ENCODE results near the gene ASCL2. TPM values are rescaled to one million over a fixed set of nuclear protein-coding genes. Genes with fewer than 3 reads are reported as not detected.

ASCL2 gene
- total RNA-seq, 1 experiment from 2014 or later = 32.5 TPM

GRCh38 chr11:2311353-2312133, 41.2 kb upstream of the ASCL2 start:
- H3K36me3 Mint-ChIP-seq (ENCODE audit: insufficient read depth, unreplicated experiment) = no peaks in the 10 kb centered on the region
- TF ChIP-seq, protein P1, sequence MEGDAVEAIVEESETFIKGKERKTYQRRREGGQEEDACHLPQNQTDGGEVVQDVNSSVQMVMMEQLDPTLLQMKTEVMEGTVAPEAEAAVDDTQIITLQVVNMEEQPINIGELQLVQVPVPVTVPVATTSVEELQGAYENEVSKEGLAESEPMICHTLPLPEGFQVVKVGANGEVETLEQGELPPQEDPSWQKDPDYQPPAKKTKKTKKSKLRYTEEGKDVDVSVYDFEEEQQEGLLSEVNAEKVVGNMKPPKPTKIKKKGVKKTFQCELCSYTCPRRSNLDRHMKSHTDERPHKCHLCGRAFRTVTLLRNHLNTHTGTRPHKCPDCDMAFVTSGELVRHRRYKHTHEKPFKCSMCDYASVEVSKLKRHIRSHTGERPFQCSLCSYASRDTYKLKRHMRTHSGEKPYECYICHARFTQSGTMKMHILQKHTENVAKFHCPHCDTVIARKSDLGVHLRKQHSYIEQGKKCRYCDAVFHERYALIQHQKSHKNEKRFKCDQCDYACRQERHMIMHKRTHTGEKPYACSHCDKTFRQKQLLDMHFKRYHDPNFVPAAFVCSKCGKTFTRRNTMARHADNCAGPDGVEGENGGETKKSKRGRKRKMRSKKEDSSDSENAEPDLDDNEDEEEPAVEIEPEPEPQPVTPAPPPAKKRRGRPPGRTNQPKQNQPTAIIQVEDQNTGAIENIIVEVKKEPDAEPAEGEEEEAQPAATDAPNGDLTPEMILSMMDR (IDR thresholded peaks at IDR 0.05; ENCODE audit: insufficient read depth in 1 of 2, low read depth in 1 of 2, low read length in 1 of 2, severe bottlenecking in 1 of 2, unreplicated experiment in 1 of 2) = no peak
- no peaks in the 10 kb centered on the region for H3K9me3 Mint-ChIP-seq (ENCODE audit: unreplicated experiment)
- DNase-seq = peak in 1 of 2 experiments; percentile 44
- POLR2A ChIA-PET = no interaction called here
- no peaks in the 10 kb centered on the region for H3K4me1 ChIP-seq
- CTCF ChIA-PET = interaction anchor here (9.8 kb wide), 1 partner anchor 109 kb away, joined by 128 read pairs; no protein-coding TSS in a partner anchor
- intact Hi-C loops (cut with micrococcal nuclease; ENCODE audit: unreplicated experiment) = no loop called here
- H3K36me3 ChIP-seq (ENCODE audit: control insufficient read depth, insufficient read depth, low read length) = no peaks in the 10 kb centered on the region
- BruUV-seq (replicated peaks) = no TSS peak
- no peaks in the 10 kb centered on the region for H3K27me3 Mint-ChIP-seq (ENCODE audit: insufficient read depth, unreplicated experiment)
- H3K27me3 ChIP-seq (replicated peaks; ENCODE audit: control insufficient read depth, insufficient read depth, low read length) = no peaks in the 10 kb centered on the region
- H3K4me3 ChIP-seq (ENCODE audit: low read depth, low read length) = no peak overlapping the region
- H3K4me1 Mint-ChIP-seq (ENCODE audit: low read depth, unreplicated experiment) = no peaks in the 10 kb centered on the region
- H3K9me3 ChIP-seq = no peaks in the 10 kb centered on the region
- no peak overlapping the region for H3K27ac Mint-ChIP-seq (ENCODE audit: unreplicated experiment)
- no peak overlapping the region for H3K4me3 Mint-ChIP-seq (ENCODE audit: unreplicated experiment)

DNA sequence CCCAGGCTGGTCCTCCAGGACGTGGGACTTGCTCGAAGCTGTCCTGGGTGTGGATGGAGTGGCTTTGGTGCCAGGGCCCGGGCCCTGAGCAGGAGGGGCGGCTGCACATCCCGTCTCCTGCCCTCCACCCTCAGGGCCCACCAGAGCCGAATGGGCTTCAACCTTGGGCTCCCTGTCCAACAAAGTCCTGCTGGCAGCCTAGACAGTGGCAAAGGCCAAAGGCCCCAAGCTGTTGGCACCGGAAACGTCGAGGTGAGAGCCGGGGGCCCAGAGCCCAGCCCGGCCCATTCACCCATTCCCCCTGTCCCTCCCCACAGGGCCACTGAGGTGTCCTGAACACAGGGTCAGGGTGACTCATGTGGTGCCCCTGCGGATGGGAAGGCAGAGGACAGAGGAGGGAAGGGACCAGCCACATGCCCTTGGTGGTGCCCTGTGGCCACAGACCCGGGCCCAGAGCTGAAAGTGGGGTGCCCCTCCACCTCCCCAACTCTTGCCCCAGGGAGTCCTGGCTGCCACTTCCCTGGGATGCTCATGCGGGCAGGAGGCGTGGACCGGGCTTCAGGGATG, 40.5 kb upstream of the ASCL2 start:
- intact Hi-C loops (cut with micrococcal nuclease; ENCODE audit: unreplicated experiment) = no loop called here
- no peak overlapping the region for H3K4me3 ChIP-seq (ENCODE audit: low read depth, low read length)
- no peaks in the 10 kb centered on the region for H3K27me3 ChIP-seq (replicated peaks; ENCODE audit: control insufficient read depth, insufficient read depth, low read length)
- ChIA-PET CTCF (interaction anchor here (9.8 kb wide), 1 partner anchor 109 kb away, joined by 128 read pairs; no protein-coding TSS in a partner anchor), POLR2A (no interaction called here)
- Mint-ChIP-seq H3K4me3 (ENCODE audit: unreplicated experiment) (no peak overlapping the region), H3K4me1 (ENCODE audit: low read depth, unreplicated experiment) (no peaks in the 10 kb centered on the region), H3K27me3 (ENCODE audit: insufficient read depth, unreplicated experiment) (no peaks in the 10 kb centered on the region), H3K36me3 (ENCODE audit: insufficient read depth, unreplicated experiment) (no peaks in the 10 kb centered on the region), H3K9me3 (ENCODE audit: unreplicated experiment) (no peaks in the 10 kb centered on the region), H3K27ac (ENCODE audit: unreplicated experiment) (no peak overlapping the region)
- BruUV-seq (replicated peaks) = no TSS peak
- TF ChIP-seq, protein P1 (IDR thresholded peaks at IDR 0.05; ENCODE audit: insufficient read depth in 1 of 2, low read depth in 1 of 2, low read length in 1 of 2, severe bottlenecking in 1 of 2, unreplicated experiment in 1 of 2) = no peak
- H3K4me1 ChIP-seq = no peaks in the 10 kb centered on the region
- H3K36me3 ChIP-seq (ENCODE audit: control insufficient read depth, insufficient read depth, low read length) = no peaks in the 10 kb centered on the region
- DNase-seq = peak in 1 of 2 experiments; percentile 15
- H3K9me3 ChIP-seq = no peaks in the 10 kb centered on the region

- no TSS peak for BruUV-seq (replicated peaks)
- no peaks in the 10 kb centered on the region for H3K27me3 ChIP-seq (replicated peaks; ENCODE audit: control insufficient read depth, insufficient read depth, low read length)
- no peak overlapping the region for H3K4me3 Mint-ChIP-seq (ENCODE audit: unreplicated experiment)
- no peaks in the 10 kb centered on the region for H3K4me1 Mint-ChIP-seq (ENCODE audit: low read depth, unreplicated experiment)
- TF ChIP-seq, protein P1 (IDR thresholded peaks at IDR 0.05; ENCODE audit: insufficient read depth in 1 of 2, low read depth in 1 of 2, low read length in 1 of 2, severe bottlenecking in 1 of 2, unreplicated experiment in 1 of 2) = no peak
- H3K9me3 Mint-ChIP-seq (ENCODE audit: unreplicated experiment) = no peaks in the 10 kb centered on the region
- CTCF ChIA-PET = interaction anchor here (9.8 kb wide), 1 partner anchor 110 kb away, joined by 128 read pairs; no protein-coding TSS in a partner anchor
- H3K4me3 ChIP-seq (ENCODE audit: low read depth, low read length) = no peak overlapping the region
- peaks cover 5% of the 10 kb centered on the region for H3K4me1 ChIP-seq
- no peaks in the 10 kb centered on the region for H3K36me3 Mint-ChIP-seq (ENCODE audit: insufficient read depth, unreplicated experiment)
- no peak for DNase-seq
- no peaks in the 10 kb centered on the region for H3K36me3 ChIP-seq (ENCODE audit: control insufficient read depth, insufficient read depth, low read length)
- H3K27ac Mint-ChIP-seq (ENCODE audit: unreplicated experiment) = no peak overlapping the region
- POLR2A ChIA-PET = interaction anchor here (0.7 kb wide), 1 partner anchor 68 kb away, joined by 5 read pairs; no protein-coding TSS in a partner anchor
- intact Hi-C loops (cut with micrococcal nuclease; ENCODE audit: unreplicated experiment) = no loop called here
- H3K9me3 ChIP-seq = no peaks in the 10 kb centered on the region
- no peaks in the 10 kb centered on the region for H3K27me3 Mint-ChIP-seq (ENCODE audit: insufficient read depth, unreplicated experiment)
Measured at GRCh38 chr11:2310073-2310785, 39.8 kb upstream of the ASCL2 start.

Measured in Caco-2 (cell line).